DND-41 (cell line): ENCODE measurements around the gene NPFFR1.

Experiments used
- CTCF ChIP-seq: IDR thresholded peaks from 2 replicates; pipeline ENCODE4 v1.5.1; 2012; ENCODE audit warnings: borderline replicate concordance, low read length, moderate library complexity, mild to moderate bottlenecking; ENCODE audit not compliant: poor library complexity, severe bottlenecking; ENCODE audit errors: extremely low read depth
- EZH2 ChIP-seq: IDR thresholded peaks from 3 replicates; pipeline ENCODE4 v1.6.1; 2012; ENCODE audit warnings: borderline replicate concordance, low read depth, mild to moderate bottlenecking, moderate library complexity, low read length, inconsistent platforms; ENCODE audit not compliant: severe bottlenecking

DNA sequence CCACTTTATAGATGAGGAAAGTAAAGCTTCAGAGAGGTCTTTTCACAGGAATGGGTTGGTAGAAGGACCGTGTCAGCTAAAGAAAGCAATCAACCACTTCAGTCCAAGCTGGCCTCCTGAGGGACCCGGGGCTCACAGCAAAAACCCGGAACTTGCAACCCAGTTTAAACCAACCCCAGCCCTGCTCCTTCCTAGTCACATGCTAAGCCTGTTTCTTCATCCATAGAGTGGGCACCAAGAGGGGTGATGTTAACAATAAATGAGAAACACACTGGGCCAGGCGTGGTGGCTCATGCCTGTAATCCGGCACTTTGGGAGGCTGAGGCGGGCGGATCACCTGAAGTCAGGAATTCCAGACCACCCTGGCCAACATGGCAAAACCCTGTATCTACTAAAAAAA lies 12.1 kb upstream of the NPFFR1 start:
- TF ChIP-seq CTCF (no peak), EZH2 (no peak)
